Measurements from ENCODE around the gene ACBD6.

ACBD6 gene

GRCh38 chr1:180497826-180498225, 4.6 kb downstream of the ACBD6 start:
- DNase-seq: no peak
- H3K9me3 ChIP-seq (ENCODE audit: control insufficient read depth, low read length): no peaks in the 10 kb centered on the region
- peaks cover 5% of the 10 kb centered on the region for H3K4me1 ChIP-seq (ENCODE audit: control insufficient read depth, insufficient read depth, low read length, poor library complexity, severe bottlenecking)
- H3K4me3 ChIP-seq (ENCODE audit: insufficient read depth, low read depth, low read length, poor library complexity, severe bottlenecking): no peak overlapping the region
- no peaks in the 10 kb centered on the region for H3K27me3 ChIP-seq (replicated peaks; ENCODE audit: control insufficient read depth, insufficient read depth, low read length, poor library complexity, severe bottlenecking)
- no peak overlapping the region for H3K27ac ChIP-seq (ENCODE audit: insufficient read depth, low read length, poor library complexity, severe bottlenecking)
- peaks cover 7% of the 10 kb centered on the region for H3K36me3 ChIP-seq (ENCODE audit: control insufficient read depth, insufficient read depth, low read length)

GRCh38 chr1:180494370-180494769, 8.0 kb downstream of the ACBD6 start:
- Histone ChIP-seq H3K36me3 (ENCODE audit: control insufficient read depth, insufficient read depth, low read length) (peaks cover 10% of the 10 kb centered on the region), H3K27ac (ENCODE audit: insufficient read depth, low read length, poor library complexity, severe bottlenecking) (no peak overlapping the region), H3K9me3 (ENCODE audit: control insufficient read depth, low read length) (no peaks in the 10 kb centered on the region), H3K4me1 (ENCODE audit: control insufficient read depth, insufficient read depth, low read length, poor library complexity, severe bottlenecking) (no peaks in the 10 kb centered on the region), H3K27me3 (replicated peaks; ENCODE audit: control insufficient read depth, insufficient read depth, low read length, poor library complexity, severe bottlenecking) (no peaks in the 10 kb centered on the region), H3K4me3 (ENCODE audit: insufficient read depth, low read depth, low read length, poor library complexity, severe bottlenecking) (no peak overlapping the region)
- DNase-seq: no peak

DNA sequence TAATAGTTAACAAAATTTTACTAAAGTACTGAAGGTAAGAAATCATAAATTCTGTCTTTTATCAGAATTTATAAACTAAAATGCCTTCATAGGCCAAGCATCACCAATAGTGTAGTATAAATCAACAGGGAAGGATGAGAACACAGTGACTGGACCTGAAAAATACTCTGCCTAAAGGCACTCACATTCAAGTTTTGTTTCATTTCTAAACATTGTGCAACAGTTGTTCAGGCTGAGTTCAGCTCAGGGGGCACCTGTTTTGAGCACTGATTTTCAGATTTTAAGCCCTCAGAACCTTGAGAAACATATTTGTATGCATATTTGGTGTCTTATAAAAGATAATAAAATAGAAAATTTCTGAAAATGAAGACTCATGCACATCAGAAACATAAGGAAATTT, 12.4 kb downstream of the ACBD6 start:
- DNase-seq: no peak
- H3K9me3 ChIP-seq (ENCODE audit: control insufficient read depth, low read length): no peaks in the 10 kb centered on the region
- H3K27ac ChIP-seq (ENCODE audit: insufficient read depth, low read length, poor library complexity, severe bottlenecking): no peak overlapping the region
- no peaks in the 10 kb centered on the region for H3K4me1 ChIP-seq (ENCODE audit: control insufficient read depth, insufficient read depth, low read length, poor library complexity, severe bottlenecking)
- peaks cover 13% of the 10 kb centered on the region for H3K36me3 ChIP-seq (ENCODE audit: control insufficient read depth, insufficient read depth, low read length)
- no peaks in the 10 kb centered on the region for H3K27me3 ChIP-seq (replicated peaks; ENCODE audit: control insufficient read depth, insufficient read depth, low read length, poor library complexity, severe bottlenecking)
- H3K4me3 ChIP-seq (ENCODE audit: insufficient read depth, low read depth, low read length, poor library complexity, severe bottlenecking): no peak overlapping the region

- H3K4me1 ChIP-seq (ENCODE audit: control insufficient read depth, insufficient read depth, low read length, poor library complexity, severe bottlenecking): no peaks in the 10 kb centered on the region
- H3K4me3 ChIP-seq (ENCODE audit: insufficient read depth, low read depth, low read length, poor library complexity, severe bottlenecking): no peak overlapping the region
- DNase-seq: no peak
- no peaks in the 10 kb centered on the region for H3K27me3 ChIP-seq (replicated peaks; ENCODE audit: control insufficient read depth, insufficient read depth, low read length, poor library complexity, severe bottlenecking)
- peaks cover 7% of the 10 kb centered on the region for H3K36me3 ChIP-seq (ENCODE audit: control insufficient read depth, insufficient read depth, low read length)
- no peak overlapping the region for H3K27ac ChIP-seq (ENCODE audit: insufficient read depth, low read length, poor library complexity, severe bottlenecking)
- no peaks in the 10 kb centered on the region for H3K9me3 ChIP-seq (ENCODE audit: control insufficient read depth, low read length)
Observed at GRCh38 chr1:180489313-180489712, 13.1 kb downstream of the ACBD6 start.

DNA sequence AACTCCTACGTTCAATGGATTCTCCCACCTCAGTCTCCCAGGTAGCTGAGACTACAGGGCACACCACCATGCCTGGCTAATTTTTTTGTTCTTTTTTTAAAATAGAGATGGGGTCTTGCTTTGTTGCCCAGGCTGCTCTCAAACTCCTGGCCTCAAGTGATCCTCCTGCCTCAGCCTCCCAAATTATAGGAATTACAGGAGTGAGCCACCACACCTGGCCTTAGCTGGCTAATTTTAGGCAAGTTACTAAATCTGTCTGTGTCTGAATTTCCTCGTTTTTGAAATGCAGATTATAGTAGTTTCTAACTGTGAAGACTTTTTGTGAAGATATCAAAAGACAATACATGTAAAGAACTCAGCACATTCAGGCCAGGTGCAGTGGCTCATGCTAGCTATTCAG, 13.7 kb downstream of the ACBD6 start:
- Histone ChIP-seq H3K36me3 (ENCODE audit: control insufficient read depth, insufficient read depth, low read length) (peaks cover 7% of the 10 kb centered on the region), H3K4me3 (ENCODE audit: insufficient read depth, low read depth, low read length, poor library complexity, severe bottlenecking) (no peak overlapping the region), H3K9me3 (ENCODE audit: control insufficient read depth, low read length) (no peaks in the 10 kb centered on the region), H3K4me1 (ENCODE audit: control insufficient read depth, insufficient read depth, low read length, poor library complexity, severe bottlenecking) (no peaks in the 10 kb centered on the region), H3K27ac (ENCODE audit: insufficient read depth, low read length, poor library complexity, severe bottlenecking) (no peak overlapping the region), H3K27me3 (replicated peaks; ENCODE audit: control insufficient read depth, insufficient read depth, low read length, poor library complexity, severe bottlenecking) (no peaks in the 10 kb centered on the region)
- no peak for DNase-seq

DNA sequence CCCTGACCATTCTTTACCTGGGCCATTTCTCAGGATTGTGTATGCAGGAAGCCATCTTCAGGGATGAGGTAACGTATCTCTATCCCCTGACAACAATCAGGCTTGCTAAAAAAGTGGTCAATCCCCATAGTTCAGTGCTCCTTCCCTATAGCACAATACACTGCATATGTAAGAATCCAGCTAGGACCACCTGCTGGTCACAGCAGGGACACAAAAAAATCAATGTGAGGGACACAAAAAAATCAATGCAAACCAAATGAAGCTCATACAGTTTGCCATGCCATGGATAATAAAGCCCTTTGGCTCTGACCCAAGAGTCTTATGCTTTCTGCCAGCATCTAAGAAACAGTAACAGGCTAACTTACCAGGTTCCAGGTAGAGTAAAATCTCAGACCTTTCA, 16.3 kb downstream of the ACBD6 start:
- Histone ChIP-seq H3K9me3 (ENCODE audit: control insufficient read depth, low read length) (no peaks in the 10 kb centered on the region), H3K4me1 (ENCODE audit: control insufficient read depth, insufficient read depth, low read length, poor library complexity, severe bottlenecking) (no peaks in the 10 kb centered on the region), H3K36me3 (ENCODE audit: control insufficient read depth, insufficient read depth, low read length) (peaks cover 7% of the 10 kb centered on the region), H3K27me3 (replicated peaks; ENCODE audit: control insufficient read depth, insufficient read depth, low read length, poor library complexity, severe bottlenecking) (no peaks in the 10 kb centered on the region), H3K4me3 (ENCODE audit: insufficient read depth, low read depth, low read length, poor library complexity, severe bottlenecking) (no peak overlapping the region), H3K27ac (ENCODE audit: insufficient read depth, low read length, poor library complexity, severe bottlenecking) (no peak overlapping the region)
- no peak for DNase-seq

DNA sequence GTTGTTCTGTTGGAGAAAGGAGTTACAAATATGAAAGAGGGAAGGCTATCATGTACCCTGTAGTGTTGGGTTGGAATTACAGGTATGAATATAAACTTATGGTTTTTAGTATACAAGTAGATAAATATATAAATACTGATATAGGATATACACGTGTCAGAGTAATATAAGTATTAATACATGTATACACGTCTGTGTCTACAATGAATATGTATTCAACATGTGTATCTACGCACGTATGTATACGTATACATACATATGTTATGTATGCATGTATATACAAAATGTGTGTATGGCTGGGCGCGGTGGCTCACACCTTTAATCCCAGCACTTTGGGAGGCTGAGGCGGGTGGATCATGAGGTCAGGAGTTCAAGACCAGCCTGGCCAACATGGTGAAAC, 17.9 kb downstream of the ACBD6 start:
- Histone ChIP-seq H3K36me3 (ENCODE audit: control insufficient read depth, insufficient read depth, low read length) (peaks cover 4% of the 10 kb centered on the region), H3K4me1 (ENCODE audit: control insufficient read depth, insufficient read depth, low read length, poor library complexity, severe bottlenecking) (no peaks in the 10 kb centered on the region), H3K27ac (ENCODE audit: insufficient read depth, low read length, poor library complexity, severe bottlenecking) (no peak overlapping the region), H3K4me3 (ENCODE audit: insufficient read depth, low read depth, low read length, poor library complexity, severe bottlenecking) (no peak overlapping the region), H3K27me3 (replicated peaks; ENCODE audit: control insufficient read depth, insufficient read depth, low read length, poor library complexity, severe bottlenecking) (no peaks in the 10 kb centered on the region), H3K9me3 (ENCODE audit: control insufficient read depth, low read length) (no peaks in the 10 kb centered on the region)
- no peak for DNase-seq

DNA sequence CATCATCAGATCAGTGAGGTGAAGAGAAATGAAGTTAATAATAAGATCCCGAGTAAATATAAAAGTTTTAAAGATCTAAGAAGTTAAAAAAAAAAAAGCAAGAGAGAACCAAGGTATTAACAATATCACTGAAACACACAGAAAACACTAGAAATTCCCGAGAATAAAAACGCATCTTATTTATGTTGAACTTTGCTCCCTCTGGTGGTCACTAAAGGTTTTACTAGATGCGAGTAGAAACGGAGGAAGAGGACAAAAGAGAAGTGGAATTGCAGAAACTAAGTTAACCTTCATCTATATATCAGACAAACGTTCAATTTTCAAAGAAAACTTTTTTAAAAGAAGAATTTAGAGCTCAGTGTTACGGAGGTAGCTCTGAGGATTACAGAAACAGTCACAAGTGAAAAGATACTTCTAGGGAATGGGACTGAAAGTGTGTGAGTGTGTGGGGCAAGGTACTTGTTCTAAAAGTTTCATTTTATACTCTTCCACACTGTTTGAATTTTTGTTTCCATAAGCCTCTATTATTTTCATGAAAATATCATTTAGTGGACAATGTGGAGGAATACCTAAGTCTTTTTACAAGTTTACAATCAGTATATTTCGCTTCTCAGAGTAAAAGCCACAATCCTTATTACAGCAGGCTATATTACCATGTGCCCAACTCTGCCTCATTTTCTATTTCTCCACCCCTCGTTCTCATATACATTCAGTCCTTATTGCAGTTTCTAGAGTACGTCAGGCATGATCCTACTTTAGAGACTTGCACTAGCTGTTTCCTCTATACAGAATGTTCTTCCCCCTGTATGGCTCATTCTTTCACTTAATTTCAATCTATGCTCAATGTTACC, 19.7 kb downstream of the ACBD6 start:
- Histone ChIP-seq H3K27ac (ENCODE audit: insufficient read depth, low read length, poor library complexity, severe bottlenecking) (no peak overlapping the region), H3K27me3 (replicated peaks; ENCODE audit: control insufficient read depth, insufficient read depth, low read length, poor library complexity, severe bottlenecking) (no peaks in the 10 kb centered on the region), H3K36me3 (ENCODE audit: control insufficient read depth, insufficient read depth, low read length) (peaks cover 4% of the 10 kb centered on the region), H3K4me3 (ENCODE audit: insufficient read depth, low read depth, low read length, poor library complexity, severe bottlenecking) (no peak overlapping the region), H3K4me1 (ENCODE audit: control insufficient read depth, insufficient read depth, low read length, poor library complexity, severe bottlenecking) (no peaks in the 10 kb centered on the region), H3K9me3 (ENCODE audit: control insufficient read depth, low read length) (no peaks in the 10 kb centered on the region)
- DNase-seq: no peak

- no peaks in the 10 kb centered on the region for H3K36me3 ChIP-seq (ENCODE audit: control insufficient read depth, insufficient read depth, low read length)
- H3K4me3 ChIP-seq (ENCODE audit: insufficient read depth, low read depth, low read length, poor library complexity, severe bottlenecking): no peak overlapping the region
- H3K4me1 ChIP-seq (ENCODE audit: control insufficient read depth, insufficient read depth, low read length, poor library complexity, severe bottlenecking): no peaks in the 10 kb centered on the region
- no peak overlapping the region for H3K27ac ChIP-seq (ENCODE audit: insufficient read depth, low read length, poor library complexity, severe bottlenecking)
- no peaks in the 10 kb centered on the region for H3K27me3 ChIP-seq (replicated peaks; ENCODE audit: control insufficient read depth, insufficient read depth, low read length, poor library complexity, severe bottlenecking)
- H3K9me3 ChIP-seq (ENCODE audit: control insufficient read depth, low read length): no peaks in the 10 kb centered on the region
- no peak for DNase-seq
Observed at GRCh38 chr1:180470031-180470430, 32.3 kb downstream of the ACBD6 start.

DNA sequence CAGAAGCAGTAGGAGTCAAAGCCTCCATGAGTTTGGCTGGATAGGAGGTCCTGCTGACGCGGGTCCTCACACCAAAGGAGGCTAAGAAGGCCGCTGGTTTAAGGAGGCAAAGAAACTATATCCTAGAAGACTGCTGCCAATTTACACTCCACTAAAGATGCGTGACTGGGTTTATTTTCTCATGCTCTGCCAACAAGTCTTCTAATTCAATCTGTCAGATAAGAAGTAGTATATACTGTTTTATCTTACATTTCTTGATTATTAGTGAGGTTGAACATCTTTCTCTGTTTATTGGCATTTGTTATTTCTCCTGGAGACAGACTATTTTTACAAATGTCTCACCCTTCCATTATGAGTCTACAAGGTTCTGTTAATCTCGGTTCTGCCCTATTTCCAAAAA, 34.1 kb downstream of the ACBD6 start:
- Histone ChIP-seq H3K27ac (ENCODE audit: insufficient read depth, low read length, poor library complexity, severe bottlenecking) (no peak overlapping the region), H3K4me3 (ENCODE audit: insufficient read depth, low read depth, low read length, poor library complexity, severe bottlenecking) (no peak overlapping the region), H3K4me1 (ENCODE audit: control insufficient read depth, insufficient read depth, low read length, poor library complexity, severe bottlenecking) (no peaks in the 10 kb centered on the region), H3K36me3 (ENCODE audit: control insufficient read depth, insufficient read depth, low read length) (no peaks in the 10 kb centered on the region), H3K27me3 (replicated peaks; ENCODE audit: control insufficient read depth, insufficient read depth, low read length, poor library complexity, severe bottlenecking) (no peaks in the 10 kb centered on the region), H3K9me3 (ENCODE audit: control insufficient read depth, low read length) (no peaks in the 10 kb centered on the region)
- DNase-seq: no peak
